Measurements from ENCODE around the gene HFE.

HFE gene

DNA sequence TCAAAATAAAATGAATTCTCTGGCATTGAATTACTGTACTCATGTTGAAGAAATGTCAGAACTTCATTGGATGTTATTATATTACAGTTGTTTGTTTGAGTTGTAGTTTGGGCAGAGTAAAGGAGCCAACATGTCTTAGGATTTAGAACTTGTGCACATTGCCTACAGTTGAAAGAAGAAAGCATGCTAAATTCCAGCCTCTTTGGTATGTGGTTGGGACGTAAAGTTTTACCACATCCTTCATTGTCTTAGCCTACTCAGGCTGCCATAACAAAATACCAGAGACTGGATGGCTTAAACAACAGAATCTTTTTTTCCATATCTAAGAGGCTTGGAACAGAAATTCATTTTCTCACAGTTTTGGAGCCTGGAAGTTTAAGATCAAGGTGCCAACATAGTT lies 42.4 kb downstream of the HFE start:
- H3K4me1 ChIP-seq (ENCODE audit: control insufficient read depth, low read depth, low read length), result peaks cover 11% of the 10 kb centered on the region
- H3K9me3 ChIP-seq (ENCODE audit: control insufficient read depth, low read depth, low read length), result no peaks in the 10 kb centered on the region
- no peak overlapping the region for H3K9ac ChIP-seq (ENCODE audit: low read length)
- H3K4me3 ChIP-seq (ENCODE audit: low read length), result no peak overlapping the region
- peaks cover 8% of the 10 kb centered on the region for H3K36me3 ChIP-seq (ENCODE audit: control insufficient read depth, low read depth, low read length)
- no peaks in the 10 kb centered on the region for H3K27me3 ChIP-seq (ENCODE audit: control insufficient read depth, insufficient read depth, low read length)
- no peak overlapping the region for H3K27ac ChIP-seq (ENCODE audit: low read length)

GRCh38 chr6:26130581-26131249 lies 43.5 kb downstream of the HFE start:
- Histone ChIP-seq H3K27ac (ENCODE audit: low read length) (no peak overlapping the region), H3K4me1 (ENCODE audit: control insufficient read depth, low read depth, low read length) (peaks cover 11% of the 10 kb centered on the region), H3K27me3 (ENCODE audit: control insufficient read depth, insufficient read depth, low read length) (no peaks in the 10 kb centered on the region), H3K4me3 (ENCODE audit: low read length) (no peak overlapping the region), H3K9me3 (ENCODE audit: control insufficient read depth, low read depth, low read length) (no peaks in the 10 kb centered on the region), H3K36me3 (ENCODE audit: control insufficient read depth, low read depth, low read length) (peaks cover 8% of the 10 kb centered on the region), H3K9ac (ENCODE audit: low read length) (no peak overlapping the region)

- H3K4me3 ChIP-seq (ENCODE audit: low read length), result no peak overlapping the region
- no peaks in the 10 kb centered on the region for H3K9me3 ChIP-seq (ENCODE audit: control insufficient read depth, low read depth, low read length)
- H3K36me3 ChIP-seq (ENCODE audit: control insufficient read depth, low read depth, low read length), result peaks cover 8% of the 10 kb centered on the region
- no peaks in the 10 kb centered on the region for H3K27me3 ChIP-seq (ENCODE audit: control insufficient read depth, insufficient read depth, low read length)
- peaks cover 9% of the 10 kb centered on the region for H3K4me1 ChIP-seq (ENCODE audit: control insufficient read depth, low read depth, low read length)
- H3K9ac ChIP-seq (ENCODE audit: low read length), result no peak overlapping the region
- no peak overlapping the region for H3K27ac ChIP-seq (ENCODE audit: low read length)
Measured at GRCh38 chr6:26131618-26132017, 44.4 kb downstream of the HFE start.

GRCh38 chr6:26133730-26134129 lies 46.5 kb downstream of the HFE start:
- Histone ChIP-seq H3K36me3 (ENCODE audit: control insufficient read depth, low read depth, low read length) (no peaks in the 10 kb centered on the region), H3K27ac (ENCODE audit: low read length) (no peak overlapping the region), H3K4me1 (ENCODE audit: control insufficient read depth, low read depth, low read length) (no peaks in the 10 kb centered on the region), H3K9ac (ENCODE audit: low read length) (no peak overlapping the region), H3K4me3 (ENCODE audit: low read length) (no peak overlapping the region), H3K27me3 (ENCODE audit: control insufficient read depth, insufficient read depth, low read length) (no peaks in the 10 kb centered on the region), H3K9me3 (ENCODE audit: control insufficient read depth, low read depth, low read length) (no peaks in the 10 kb centered on the region)

DNA sequence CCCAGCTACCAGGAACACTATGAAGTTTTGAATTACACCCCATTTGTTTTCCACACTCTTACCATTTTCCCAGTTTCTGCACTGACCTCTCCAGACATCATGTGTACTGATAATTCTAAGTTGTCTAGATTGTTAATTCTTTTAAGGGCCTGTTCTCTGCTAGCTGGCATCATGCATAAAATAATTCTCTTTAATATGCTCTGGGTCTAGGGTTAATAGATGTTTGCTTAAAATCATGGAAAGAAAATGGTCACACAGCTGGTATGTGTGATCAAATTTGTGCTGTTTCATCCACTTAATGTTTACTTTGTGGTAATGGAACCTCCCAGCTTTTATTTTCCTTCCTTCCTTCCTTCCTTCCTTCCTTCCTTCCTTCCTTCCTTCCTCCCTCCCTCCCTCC lies 49.1 kb downstream of the HFE start:
- Histone ChIP-seq H3K9me3 (ENCODE audit: control insufficient read depth, low read depth, low read length) (no peaks in the 10 kb centered on the region), H3K9ac (ENCODE audit: low read length) (no peak overlapping the region), H3K4me3 (ENCODE audit: low read length) (no peak overlapping the region), H3K27ac (ENCODE audit: low read length) (no peak overlapping the region), H3K4me1 (ENCODE audit: control insufficient read depth, low read depth, low read length) (no peaks in the 10 kb centered on the region), H3K36me3 (ENCODE audit: control insufficient read depth, low read depth, low read length) (no peaks in the 10 kb centered on the region), H3K27me3 (ENCODE audit: control insufficient read depth, insufficient read depth, low read length) (no peaks in the 10 kb centered on the region)

GRCh38 chr6:26140254-26140966 lies 53.2 kb downstream of the HFE start:
- peaks cover 3% of the 10 kb centered on the region for H3K4me1 ChIP-seq (ENCODE audit: control insufficient read depth, low read depth, low read length)
- H3K27ac ChIP-seq (ENCODE audit: low read length), result no peak overlapping the region
- H3K27me3 ChIP-seq (ENCODE audit: control insufficient read depth, insufficient read depth, low read length), result no peaks in the 10 kb centered on the region
- no peaks in the 10 kb centered on the region for H3K36me3 ChIP-seq (ENCODE audit: control insufficient read depth, low read depth, low read length)
- H3K4me3 ChIP-seq (ENCODE audit: low read length), result no peak overlapping the region
- no peaks in the 10 kb centered on the region for H3K9me3 ChIP-seq (ENCODE audit: control insufficient read depth, low read depth, low read length)
- H3K9ac ChIP-seq (ENCODE audit: low read length), result no peak overlapping the region

GRCh38 chr6:26140967-26141294 lies 53.7 kb downstream of the HFE start:
- no peak overlapping the region for H3K4me3 ChIP-seq (ENCODE audit: low read length)
- H3K4me1 ChIP-seq (ENCODE audit: control insufficient read depth, low read depth, low read length), result peaks cover 3% of the 10 kb centered on the region
- H3K36me3 ChIP-seq (ENCODE audit: control insufficient read depth, low read depth, low read length), result no peaks in the 10 kb centered on the region
- H3K9ac ChIP-seq (ENCODE audit: low read length), result no peak overlapping the region
- no peaks in the 10 kb centered on the region for H3K9me3 ChIP-seq (ENCODE audit: control insufficient read depth, low read depth, low read length)
- H3K27ac ChIP-seq (ENCODE audit: low read length), result no peak overlapping the region
- H3K27me3 ChIP-seq (ENCODE audit: control insufficient read depth, insufficient read depth, low read length), result no peaks in the 10 kb centered on the region

- H3K36me3 ChIP-seq (ENCODE audit: control insufficient read depth, low read depth, low read length), result no peaks in the 10 kb centered on the region
- no peak overlapping the region for H3K4me3 ChIP-seq (ENCODE audit: low read length)
- no peaks in the 10 kb centered on the region for H3K27me3 ChIP-seq (ENCODE audit: control insufficient read depth, insufficient read depth, low read length)
- H3K4me1 ChIP-seq (ENCODE audit: control insufficient read depth, low read depth, low read length), result peaks cover 3% of the 10 kb centered on the region
- no peak overlapping the region for H3K27ac ChIP-seq (ENCODE audit: low read length)
- no peak overlapping the region for H3K9ac ChIP-seq (ENCODE audit: low read length)
- H3K9me3 ChIP-seq (ENCODE audit: control insufficient read depth, low read depth, low read length), result no peaks in the 10 kb centered on the region
Measured at GRCh38 chr6:26141378-26141904, 54.2 kb downstream of the HFE start.

- Histone ChIP-seq H3K9ac (ENCODE audit: low read length) (no peak overlapping the region), H3K27me3 (ENCODE audit: control insufficient read depth, insufficient read depth, low read length) (no peaks in the 10 kb centered on the region), H3K9me3 (ENCODE audit: control insufficient read depth, low read depth, low read length) (no peaks in the 10 kb centered on the region), H3K4me1 (ENCODE audit: control insufficient read depth, low read depth, low read length) (peaks cover 3% of the 10 kb centered on the region), H3K4me3 (ENCODE audit: low read length) (no peak overlapping the region), H3K36me3 (ENCODE audit: control insufficient read depth, low read depth, low read length) (no peaks in the 10 kb centered on the region), H3K27ac (ENCODE audit: low read length) (no peak overlapping the region)
Measured at GRCh38 chr6:26142026-26142425, 54.8 kb downstream of the HFE start.

Measured in iPS-18a (cell line).